Pancreas (tissue), 10 donors: Measurements from ENCODE around the gene STK10. TPM values are rescaled to one million over a fixed set of nuclear protein-coding genes. Genes with fewer than 3 reads are reported as not detected.

ENCODE experiments used
- ATAC-seq, 4 donors: fragments of 200-7000 bp; cut with Tn5 transposase; one replicate each; pipeline versions ENCODE4 v1.8.0 to v1.9.1; 2020; ENCODE audit warnings: mild to moderate bottlenecking in 4 of 4, moderate library complexity in 4 of 4
- DNase-seq, 6 donors: peaks; one replicate each; pipeline ENCODE4 v3.0.0-alpha.2; 2020
- FAIRE-seq: peaks from 2 replicates; lab custom pipeline; 2012; peaks lifted over from hg19 to GRCh38; lab: Jason Lieb, UNC
- H3K27ac ChIP-seq, 4 donors: fragments of 200-600 bp; sonication (generic); 1 replicate in 3 of 4; 2 replicates in 1 of 4; pipeline versions ENCODE4 v1.5.0 to v1.8.0; 2020
- H3K27me3 ChIP-seq, 4 donors: fragments of 200-600 bp; one replicate each; pipeline ENCODE4 v1.8.0; 2021
- H3K36me3 ChIP-seq, 3 donors: fragments of 200-600 bp; sonication (generic) in 1 of 3; one replicate each; pipeline versions ENCODE4 v1.5.0 to v1.8.0; 2020 to 2021
- H3K4me1 ChIP-seq, 3 donors: fragments of 200-600 bp; one replicate each; pipeline ENCODE4 v1.8.0; 2021
- H3K4me3 ChIP-seq, 4 donors: fragments of 200-600 bp; sonication (generic) in 2 of 4; one replicate each; pipeline versions ENCODE4 v1.5.0 to v1.8.0; 2020 to 2021
- H3K9me3 ChIP-seq, 4 donors: fragments of 200-600 bp; one replicate each; pipeline ENCODE4 v1.8.0; 2021
- WGBS, 2 donors: extraction: QIAGEN DNeasy Blood & Tissue Kit; methylation state at CpG; one replicate each; pipeline ENCODE4 v1.1.7; 2013; 5-methylcytosine and 5-hydroxymethylcytosine counted together
- intact Hi-C, 3 donors: fragments of 100-400 bp; cut with DNase I; formaldehyde crosslinking; loops; one replicate each; pipeline versions ENCODE4 v1.11.1 to v1.14.2; 2022
- polyA plus RNA-seq, 2 donors: library from polyadenylated mRNA; stranded (reverse); fragments of 200-250 nt; gene quantifications; one replicate each; pipeline ENCODE4 v1.2.3, GENCODE V29; 2013
- total RNA-seq, 6 donors: library from RNA; stranded (reverse); fragmentation: NEBNext Ultra II Directional in 4 of 6; extraction: Animal tissue kit (Norgen Biotek cat#: 25700) in 4 of 6; gene quantifications; one replicate each; pipeline versions ENCODE4 v1.2.1 to v1.2.4, GENCODE V29; 2021 to 2023
- TF ChIP-seq, protein P1 (sequence below), 4 donors: fragments of 200-600 bp; sonication (generic) in 3 of 4; IDR thresholded peaks; one replicate each; pipeline versions ENCODE4 v1.5.0 to v1.8.0; 2021; ENCODE audit warnings: antibody characterized with exemption in 4 of 4
- donor health status: healthy with polysubstance abuse.
- donor health status: DM: no; HTN: no; CAD: no; lungs with moderate emphysema.
- donor health status: DM: no; HTN: no; CAD: no.
- donor health status: control.
- donor health status: control.
- donor health status: Bipolar disorder and iron deficiency.
- donor health status: DM: yes; HTN: yes; CAD: no.
- donor health status: DM: no; HTN: no; CAD: no.
- donor health status: DM: no; HTN: no; CAD: no.
- donor health status: DM: yes; HTN: yes; CAD: no.

STK10 gene
- total and polyA plus RNA-seq, 8 donors: 4.1 to 16.3 (median 7.3) TPM

DNA sequence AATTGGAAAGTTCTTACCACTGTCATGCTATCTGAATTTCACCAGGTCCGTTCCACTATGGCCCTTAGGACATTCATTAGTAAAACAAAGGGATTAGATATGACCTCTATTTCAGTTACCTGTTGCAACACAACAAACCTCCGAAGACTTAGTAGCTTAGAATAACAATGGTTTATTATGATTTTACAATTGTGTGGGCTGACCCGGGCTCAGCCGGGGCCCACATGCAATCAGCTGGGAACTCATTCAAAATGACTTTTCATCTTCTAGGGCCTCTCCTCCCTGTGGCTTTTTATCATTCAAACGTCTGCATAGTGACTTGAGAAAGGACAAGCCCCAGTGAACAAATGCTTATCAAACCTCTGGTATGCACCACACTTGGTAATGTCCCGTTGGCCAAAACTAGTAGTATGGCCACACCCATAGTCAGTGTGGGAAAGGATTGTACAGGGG lies 179.3 kb downstream of the STK10 start:
- DNase-seq: no peak
- H3K27ac ChIP-seq: no peak overlapping the region
- H3K36me3 ChIP-seq: no peaks in the 10 kb centered on the region
- intact Hi-C loops: loop anchor here in 1 of 3 donors (10.0 kb wide), 1 partner anchor 54 kb away; no protein-coding TSS in a partner anchor
- peaks cover 7 to 11% (median 7%) of the 10 kb centered on the region in 3 donors for H3K4me1 ChIP-seq
- TF ChIP-seq, protein P1, sequence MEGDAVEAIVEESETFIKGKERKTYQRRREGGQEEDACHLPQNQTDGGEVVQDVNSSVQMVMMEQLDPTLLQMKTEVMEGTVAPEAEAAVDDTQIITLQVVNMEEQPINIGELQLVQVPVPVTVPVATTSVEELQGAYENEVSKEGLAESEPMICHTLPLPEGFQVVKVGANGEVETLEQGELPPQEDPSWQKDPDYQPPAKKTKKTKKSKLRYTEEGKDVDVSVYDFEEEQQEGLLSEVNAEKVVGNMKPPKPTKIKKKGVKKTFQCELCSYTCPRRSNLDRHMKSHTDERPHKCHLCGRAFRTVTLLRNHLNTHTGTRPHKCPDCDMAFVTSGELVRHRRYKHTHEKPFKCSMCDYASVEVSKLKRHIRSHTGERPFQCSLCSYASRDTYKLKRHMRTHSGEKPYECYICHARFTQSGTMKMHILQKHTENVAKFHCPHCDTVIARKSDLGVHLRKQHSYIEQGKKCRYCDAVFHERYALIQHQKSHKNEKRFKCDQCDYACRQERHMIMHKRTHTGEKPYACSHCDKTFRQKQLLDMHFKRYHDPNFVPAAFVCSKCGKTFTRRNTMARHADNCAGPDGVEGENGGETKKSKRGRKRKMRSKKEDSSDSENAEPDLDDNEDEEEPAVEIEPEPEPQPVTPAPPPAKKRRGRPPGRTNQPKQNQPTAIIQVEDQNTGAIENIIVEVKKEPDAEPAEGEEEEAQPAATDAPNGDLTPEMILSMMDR (IDR thresholded peaks at IDR 0.05): no peak
- ATAC-seq: no peak
- H3K4me3 ChIP-seq: no peak overlapping the region
- H3K27me3 ChIP-seq: no peaks in the 10 kb centered on the region
- no peaks in the 10 kb centered on the region for H3K9me3 ChIP-seq
- no peak for FAIRE-seq
- WGBS, 2 donors: 52 to 64% methylated on average over 6 of the region's 6 CpGs

DNA sequence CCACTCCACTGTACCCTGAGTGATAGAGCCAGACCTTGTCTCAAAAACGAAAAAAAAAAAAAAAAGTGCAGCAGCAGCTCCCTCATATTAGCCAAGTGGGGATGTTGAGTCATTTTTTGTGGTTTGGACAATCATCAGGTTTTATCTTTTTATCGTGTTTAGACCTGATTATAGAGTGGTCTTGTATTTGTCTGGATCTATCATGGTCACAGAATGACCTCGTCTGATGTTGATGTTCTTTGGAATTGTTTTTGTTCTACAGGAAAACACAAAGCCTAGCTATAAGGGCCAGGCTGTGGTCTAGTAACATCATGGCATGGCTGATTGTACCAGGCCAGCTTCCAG lies 179.9 kb downstream of the STK10 start:
- no peak for DNase-seq
- FAIRE-seq: no peak
- TF ChIP-seq, protein P1 (IDR thresholded peaks at IDR 0.05): no peak
- H3K36me3 ChIP-seq: no peaks in the 10 kb centered on the region
- intact Hi-C loops: loop anchor here in 1 of 3 donors (10.0 kb wide), 1 partner anchor 53 kb away; no protein-coding TSS in a partner anchor
- no peak for ATAC-seq
- H3K4me3 ChIP-seq: no peak overlapping the region
- no peaks in the 10 kb centered on the region for H3K27me3 ChIP-seq
- H3K27ac ChIP-seq: no peak overlapping the region
- peaks cover 8 to 18% (median 13%) of the 10 kb centered on the region in 3 donors for H3K4me1 ChIP-seq
- no peaks in the 10 kb centered on the region for H3K9me3 ChIP-seq
- 30 to 38% methylated on average over 3 of the region's 3 CpGs for WGBS, 2 donors

DNA sequence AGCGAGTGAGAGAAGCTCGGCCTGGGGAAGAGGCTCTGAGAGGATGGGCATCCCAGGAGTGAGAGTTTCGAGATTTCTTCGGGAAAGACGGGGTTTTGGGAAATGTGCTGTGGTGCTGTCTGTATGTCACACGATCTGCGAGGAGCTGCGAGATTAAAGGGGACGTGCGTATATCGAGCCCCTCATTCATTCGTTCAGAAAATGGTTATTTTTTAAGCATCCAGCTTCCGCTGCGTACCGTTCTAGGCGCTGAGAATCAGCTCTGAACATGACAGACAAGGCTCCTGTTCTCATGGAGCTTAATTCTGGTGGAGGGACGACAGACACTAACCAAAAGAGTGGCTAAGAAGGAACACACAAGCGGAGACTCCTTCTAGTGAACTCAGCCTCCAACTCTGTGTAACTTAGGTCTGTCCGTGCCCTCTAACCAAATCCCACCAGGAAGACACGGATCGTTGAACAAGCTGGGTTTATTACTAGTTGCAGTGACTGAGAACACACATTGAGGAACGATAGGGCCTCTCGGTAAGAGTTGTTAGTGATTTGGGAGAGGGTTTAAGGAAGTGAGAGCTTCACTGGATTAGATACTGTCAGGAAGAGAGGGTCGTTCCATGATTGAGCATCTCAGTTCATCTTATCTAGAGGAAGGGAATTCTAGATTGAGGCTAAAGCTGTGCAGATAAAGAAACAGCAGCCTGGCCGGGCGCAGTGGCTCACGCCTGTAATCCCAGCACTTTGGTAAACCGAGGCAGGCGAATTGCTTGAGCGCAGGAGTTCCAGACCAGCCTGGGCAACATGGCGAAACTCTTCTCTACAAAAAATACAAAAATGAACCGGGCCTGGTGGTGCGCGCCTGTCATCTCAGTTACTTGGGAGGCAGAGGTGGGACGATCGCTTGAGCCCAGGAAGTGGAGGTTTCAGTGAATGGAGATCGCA lies 180.6 kb downstream of the STK10 start:
- DNase-seq (peak in 1 of 6 donors; percentile 19), FAIRE-seq (no peak), ATAC-seq (peak in 1 of 4 donors; percentile 0)
- Histone ChIP-seq H3K36me3 (no peaks in the 10 kb centered on the region), H3K4me1 (peaks cover 15 to 24% (median 19%) of the 10 kb centered on the region in 3 donors), H3K27me3 (no peaks in the 10 kb centered on the region), H3K4me3 (peak overlapping the region; percentile 83 to 97 (median 90)), H3K9me3 (no peaks in the 10 kb centered on the region), H3K27ac (peak overlapping the region; percentile 95 to 99 (median 96))
- TF ChIP-seq, protein P1 (IDR thresholded peaks at IDR 0.05): no peak
- WGBS, 2 donors: 24 to 25% methylated on average over 37 of the region's 37 CpGs
- intact Hi-C loops: loop anchor here in 1 of 3 donors (10.0 kb wide), 1 partner anchor 53 kb away; no protein-coding TSS in a partner anchor

DNA sequence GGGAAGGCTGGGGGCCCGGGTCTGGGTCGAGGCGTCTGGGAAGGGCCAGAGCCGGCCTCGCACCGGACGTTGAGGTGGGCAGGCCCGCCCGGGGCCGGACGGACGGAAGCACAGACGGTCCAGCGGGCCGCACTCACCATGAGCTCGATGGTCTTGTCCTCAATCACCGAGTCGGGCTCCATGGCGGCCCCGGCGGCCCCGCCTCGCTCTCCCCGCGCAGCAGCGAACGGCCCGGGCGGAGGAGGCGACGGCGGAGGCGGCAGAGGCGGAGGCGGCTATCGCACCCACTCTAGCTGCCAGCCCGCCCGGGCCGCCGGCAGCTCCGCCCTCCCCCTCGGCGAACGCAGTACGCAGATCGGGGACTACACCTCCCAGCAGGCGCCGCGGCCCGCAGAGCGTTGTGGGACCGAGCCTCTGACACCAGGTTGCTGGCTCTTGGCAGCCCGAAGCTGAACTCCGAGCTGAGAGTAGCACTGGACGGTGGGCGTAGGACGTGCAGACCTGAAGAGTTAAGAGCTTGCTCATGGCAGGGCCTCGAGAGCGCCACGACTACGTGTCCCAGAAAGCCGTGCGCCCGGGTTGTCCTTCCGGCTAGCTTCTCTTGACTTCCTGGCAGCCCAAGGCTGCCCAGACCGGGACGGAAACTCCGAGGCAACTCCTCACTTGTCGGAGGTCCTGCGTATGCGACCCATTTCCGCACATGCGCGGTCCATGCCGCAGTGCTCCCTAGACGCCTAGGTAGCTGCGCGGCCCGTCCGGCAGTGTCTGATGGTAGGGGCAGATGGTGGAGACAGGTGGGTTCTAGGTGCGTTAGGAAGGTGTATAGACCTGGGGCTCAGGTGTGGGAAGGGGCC lies 181.5 kb downstream of the STK10 start, which contains the start of gene FBXW11:
Gene FBXW11 (minus strand): TSS at position 318 of the 854 bp plus-strand sequence. CDS start 136 bp downstream, at position 182.
- peak within 1 kb of the TSS; percentile 95 to 99 (median 96) for H3K27ac ChIP-seq
- H3K4me1 ChIP-seq: peaks cover 20 to 32% (median 28%) of the 10 kb centered on the region in 3 donors
- TF ChIP-seq, protein P1 (IDR thresholded peaks at IDR 0.05): no peak
- peak within 1 kb of the TSS; percentile 83 to 97 (median 90) for H3K4me3 ChIP-seq
- 0 to 1% methylated on average over 61 to 81 of the region's 81 CpGs for WGBS, 2 donors
- H3K36me3 ChIP-seq: no peaks in the 10 kb centered on the region
- FAIRE-seq: no peak
- peak; percentile 95 to 99 (median 96) for DNase-seq
- peak; percentile 86 to 93 (median 90) for ATAC-seq
- no peaks in the 10 kb centered on the region for H3K9me3 ChIP-seq
- intact Hi-C loops: loop anchor here in 1 of 3 donors (10.0 kb wide), 1 partner anchor 52 kb away; no protein-coding TSS in a partner anchor
- no peaks in the 10 kb centered on the region for H3K27me3 ChIP-seq
